Stimulated activated CD4-positive, alpha-beta T cell treated with anti-CD3 and anti-CD28 coated beads, Interleukin-15, amount 100 ng/mL, for 1 hour (primary cell): ENCODE results near the gene DUSP19.

ENCODE experiments used
- DNase-seq, 2 donors: peaks; one replicate each; pipeline ENCODE4 v3.0.0-alpha.2; 2020; ENCODE audit warnings: low read depth in 1 of 2, low spot score in 1 of 2

DUSP19 gene

DNA sequence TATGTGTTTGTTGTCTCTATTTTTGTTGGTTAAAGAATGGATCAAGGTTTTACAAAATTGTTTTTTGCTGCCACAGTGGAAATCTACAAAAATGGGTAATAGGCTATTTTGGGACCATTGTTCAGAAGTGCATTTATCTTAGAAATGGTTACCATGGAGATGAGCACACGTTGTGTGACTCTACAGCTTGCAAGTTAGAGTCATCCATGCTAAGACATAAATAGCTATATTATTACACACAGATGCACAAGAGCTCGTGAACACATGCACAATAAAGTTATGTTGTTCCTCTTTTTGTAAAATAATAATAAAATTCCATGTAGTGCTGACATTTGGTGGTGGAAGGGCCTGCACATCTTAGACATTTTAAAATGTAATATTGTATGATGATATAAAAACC is 15.5 kb upstream of the DUSP19 start:
- DNase-seq = no peak

DNA sequence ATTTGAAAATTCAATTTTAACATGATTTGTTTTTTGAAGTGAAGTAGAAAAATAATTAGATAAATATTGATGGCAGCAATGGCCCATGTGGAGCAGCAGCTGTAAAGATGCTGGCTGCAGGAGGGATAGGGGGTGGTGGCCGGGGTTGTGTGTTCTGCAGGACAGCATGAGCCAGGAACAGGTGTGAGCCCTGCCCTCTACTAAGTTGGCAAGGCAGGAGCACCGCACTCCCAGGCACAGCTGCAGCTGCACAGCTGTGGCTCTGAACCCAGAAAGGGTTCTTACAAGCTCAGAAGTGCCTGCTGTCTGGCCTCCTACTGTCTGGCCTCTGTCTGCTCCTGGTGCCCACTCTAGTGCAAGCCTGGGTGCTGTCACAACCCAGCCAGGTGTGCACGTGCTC is 10.0 kb upstream of the DUSP19 start:
- DNase-seq = no peak

DNA sequence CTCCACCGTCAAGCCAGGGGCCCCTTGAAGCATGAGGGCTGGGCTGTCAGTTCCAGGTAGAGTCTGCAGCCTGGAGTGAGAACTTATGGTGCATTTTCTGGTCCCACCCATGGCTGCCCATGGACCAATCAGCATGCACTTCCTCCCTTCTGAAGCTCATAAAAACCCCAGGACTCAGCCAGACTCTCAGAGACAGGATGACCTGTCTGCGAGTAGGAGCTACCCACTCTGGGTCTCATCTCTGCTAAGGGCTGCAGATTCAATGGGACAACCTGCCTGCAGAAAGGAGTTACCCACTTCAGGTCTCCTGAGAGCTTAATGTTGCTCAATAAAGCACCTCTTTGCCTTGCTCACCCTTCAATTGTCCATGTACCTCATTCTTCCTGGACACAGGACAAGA is 9.4 kb upstream of the DUSP19 start:
- no peak for DNase-seq

DNA sequence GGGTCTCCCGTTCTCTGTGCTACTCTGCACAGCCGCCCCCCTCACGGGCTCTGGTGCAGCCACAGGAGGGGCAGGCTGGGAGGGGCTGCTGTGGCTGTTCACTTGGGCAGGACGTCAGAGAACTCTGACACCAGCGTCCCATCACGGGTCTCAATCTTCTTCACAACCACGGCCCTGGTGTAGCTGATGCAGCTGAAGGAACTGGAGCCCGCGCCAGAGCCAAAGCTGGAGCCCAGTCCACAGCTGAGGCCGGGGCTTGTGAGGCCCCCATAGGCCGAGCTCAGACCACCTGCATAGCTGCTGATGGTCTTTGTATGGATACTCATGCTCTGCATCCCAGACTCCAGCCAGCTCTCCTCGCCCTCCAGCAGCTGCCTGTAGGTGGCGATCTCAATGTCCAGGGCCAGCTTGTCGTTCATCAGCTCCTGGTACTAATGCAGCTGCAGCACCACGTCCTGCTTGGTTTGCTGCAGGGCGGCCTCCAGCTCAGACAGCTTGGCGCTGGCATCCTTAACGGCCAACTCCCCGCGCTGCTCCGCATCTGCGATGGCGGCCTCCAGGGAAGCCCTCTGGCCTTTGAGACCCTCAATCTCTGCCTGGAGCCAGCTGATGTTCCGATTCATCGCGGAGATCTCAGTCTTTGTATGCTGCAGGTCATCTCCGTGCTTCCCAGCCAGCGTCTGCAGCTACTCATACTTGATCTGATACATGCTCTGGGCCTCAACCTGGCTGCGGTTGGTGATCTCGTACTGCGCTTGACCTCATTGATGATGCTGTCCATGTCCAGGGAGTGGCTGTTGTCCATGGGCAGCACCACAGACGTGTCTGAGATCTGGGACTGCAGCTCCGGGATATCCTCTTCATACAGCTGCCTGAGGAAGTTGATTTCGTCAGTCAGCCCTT is 7.4 kb upstream of the DUSP19 start:
- no peak for DNase-seq

DNA sequence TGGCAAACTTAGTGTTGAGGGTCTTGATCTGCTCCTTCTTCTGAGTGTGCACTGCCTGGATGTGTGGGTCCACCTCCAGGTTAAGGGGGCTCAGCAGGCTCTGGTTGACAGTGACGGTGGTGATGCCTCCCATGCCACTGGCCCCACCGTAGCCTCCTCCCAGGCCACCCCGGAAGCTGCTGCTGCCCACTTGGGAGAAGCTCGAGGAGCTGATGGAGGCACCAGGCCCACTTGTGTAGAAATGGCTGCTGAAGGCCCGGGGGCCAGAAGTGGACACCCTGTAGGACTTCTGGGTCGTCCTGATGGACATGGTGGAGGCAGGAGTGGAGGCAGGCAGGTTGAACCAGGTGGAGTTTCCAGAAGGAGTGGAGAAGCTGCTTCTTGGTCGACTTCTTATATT is 6.4 kb upstream of the DUSP19 start:
- no peak for DNase-seq

DNA sequence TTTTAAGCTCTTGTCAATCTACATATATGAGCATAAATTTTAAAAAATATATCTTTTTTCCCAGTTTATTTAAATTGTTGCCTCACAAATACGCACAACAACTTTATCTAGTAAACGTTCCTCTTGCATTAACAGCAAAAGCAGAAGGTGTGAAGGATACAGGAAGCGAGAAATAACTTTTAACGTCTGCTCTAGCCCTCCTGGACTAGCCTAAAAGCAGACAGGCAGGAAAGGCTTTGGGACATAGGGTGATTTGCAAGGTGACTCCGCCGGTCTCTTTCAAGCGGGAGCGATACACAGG is 434 bp upstream of the DUSP19 start:
- DNase-seq = no peak

DNA sequence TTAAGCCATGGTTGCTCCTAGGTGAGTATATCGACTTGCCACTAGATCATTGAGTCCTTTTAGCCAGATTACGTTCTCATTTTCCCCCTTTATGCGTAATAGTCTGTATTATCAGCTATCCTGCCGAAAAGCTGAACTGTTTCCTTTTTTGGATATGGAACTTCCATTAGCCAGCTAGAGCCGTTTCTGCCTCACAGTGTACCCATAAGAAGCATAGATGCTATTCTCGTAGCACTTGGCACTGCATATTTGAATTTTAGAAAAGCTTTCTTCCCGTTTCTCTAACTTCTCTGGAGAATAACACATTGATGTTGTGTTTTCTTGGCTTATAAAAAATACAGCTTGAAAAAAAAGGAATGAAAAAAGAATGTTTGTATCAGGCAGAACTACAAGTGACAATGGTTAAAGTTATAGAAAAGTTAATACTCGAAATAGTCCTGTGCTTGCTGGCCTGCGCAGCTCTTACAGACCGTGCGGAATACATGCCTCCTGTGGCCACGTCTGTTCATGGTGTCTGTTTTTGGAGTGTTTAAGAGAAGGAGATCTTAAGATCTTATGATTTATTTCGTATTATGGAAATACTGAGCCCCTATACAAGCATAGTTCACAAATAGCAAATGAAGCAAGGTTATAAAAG is 710 bp downstream of the DUSP19 start:
- no peak for DNase-seq

DNA sequence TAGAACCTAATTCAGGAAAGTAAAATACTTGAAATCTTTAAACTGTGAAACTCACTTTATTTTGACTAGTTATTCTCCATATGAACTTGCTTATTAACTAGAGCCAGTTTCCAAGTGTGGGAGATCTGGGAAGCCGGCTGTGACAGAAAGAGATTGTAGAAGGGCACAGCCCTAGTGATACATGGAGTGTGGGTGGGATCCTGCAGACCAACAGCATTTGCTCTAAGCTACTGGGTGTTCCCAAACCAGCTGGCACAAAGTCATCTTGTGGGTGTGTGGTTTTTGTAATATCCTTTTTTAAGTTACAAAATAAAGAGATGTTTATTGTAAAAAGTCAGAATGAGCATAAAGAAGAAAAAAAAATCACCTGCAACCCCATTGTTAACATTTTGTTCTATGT is 3.4 kb downstream of the DUSP19 start:
- DNase-seq = no peak

DNA sequence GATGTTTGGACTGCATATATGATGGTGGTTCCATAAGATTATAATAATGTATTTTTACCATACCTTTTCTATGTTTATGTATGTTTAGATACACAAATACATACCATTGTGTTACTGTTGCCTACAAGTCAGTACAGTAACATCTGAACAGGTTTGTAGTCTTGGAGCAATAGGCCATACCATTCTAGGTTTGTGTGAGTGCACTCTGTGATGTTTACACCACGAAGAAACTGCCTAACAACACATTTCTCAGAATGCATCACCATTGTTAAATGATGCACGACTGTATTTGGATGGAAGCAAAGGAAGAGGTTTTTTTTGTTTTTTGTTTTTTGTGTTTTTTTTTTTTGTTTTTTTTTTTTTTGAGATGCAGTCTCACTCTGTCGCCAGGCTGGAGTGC is 9.5 kb downstream of the DUSP19 start:
- DNase-seq = no peak

DNA sequence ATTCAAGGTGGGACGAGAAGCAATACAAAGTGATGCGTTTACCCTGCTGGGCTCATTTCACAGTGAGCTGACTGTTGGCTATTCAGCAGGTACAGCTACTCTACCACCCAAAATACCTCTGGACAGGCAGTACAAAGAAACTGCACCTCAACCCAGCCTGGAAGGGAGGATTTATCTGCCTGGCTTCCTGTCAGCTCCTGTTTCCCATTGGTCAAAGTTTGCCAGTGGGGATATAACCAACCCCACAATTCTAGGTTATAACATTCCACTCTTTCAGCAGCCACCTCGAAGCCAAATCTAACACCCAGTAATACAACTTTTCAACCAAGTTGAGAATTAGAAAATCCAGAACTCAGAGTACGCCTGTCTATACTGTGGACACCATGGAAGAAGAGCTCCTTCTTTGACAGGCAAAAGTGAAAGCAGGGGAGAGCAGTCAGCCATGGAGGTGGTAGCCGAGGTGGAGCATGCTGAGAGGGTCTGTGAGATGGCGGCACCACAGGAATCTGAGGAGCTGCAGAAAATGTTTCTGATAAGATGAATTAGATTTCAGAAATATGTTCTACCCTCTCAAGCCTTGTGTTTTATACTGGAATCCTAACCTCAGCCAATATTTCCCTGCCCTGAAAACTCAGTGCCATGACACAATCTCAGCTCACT is 10.8 kb downstream of the DUSP19 start:
- DNase-seq = no peak

DNA sequence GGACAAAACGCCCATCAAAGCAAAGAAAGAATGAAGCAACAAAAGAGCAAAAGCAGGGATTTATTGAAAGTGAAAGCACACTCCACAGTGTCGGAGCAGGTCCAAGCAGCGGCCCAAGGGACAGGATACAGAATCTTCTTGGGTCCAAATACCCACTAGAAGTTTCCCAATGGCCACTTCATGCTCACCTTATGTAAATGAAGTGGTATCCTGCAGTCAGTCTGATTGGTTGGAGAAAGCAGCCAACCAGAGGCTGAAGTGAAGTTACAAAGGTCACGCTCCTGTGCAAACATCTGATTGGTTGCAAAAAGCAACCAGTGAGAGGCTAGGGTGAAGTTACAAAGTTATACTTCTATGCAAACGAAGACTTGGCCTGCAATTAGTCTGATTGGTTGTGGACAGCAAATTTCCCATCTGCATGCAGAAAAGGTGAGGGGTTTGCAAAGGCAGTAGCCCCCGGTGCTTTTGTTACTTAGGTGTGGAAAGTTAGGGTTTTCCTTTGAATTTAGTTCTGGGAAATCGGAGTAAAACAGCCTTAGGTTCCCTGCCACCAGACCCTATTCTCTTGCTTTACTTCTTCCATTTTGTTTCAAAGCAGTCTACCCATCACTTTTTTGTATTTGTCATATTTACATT is 12.9 kb downstream of the DUSP19 start:
- DNase-seq = no peak

DNA sequence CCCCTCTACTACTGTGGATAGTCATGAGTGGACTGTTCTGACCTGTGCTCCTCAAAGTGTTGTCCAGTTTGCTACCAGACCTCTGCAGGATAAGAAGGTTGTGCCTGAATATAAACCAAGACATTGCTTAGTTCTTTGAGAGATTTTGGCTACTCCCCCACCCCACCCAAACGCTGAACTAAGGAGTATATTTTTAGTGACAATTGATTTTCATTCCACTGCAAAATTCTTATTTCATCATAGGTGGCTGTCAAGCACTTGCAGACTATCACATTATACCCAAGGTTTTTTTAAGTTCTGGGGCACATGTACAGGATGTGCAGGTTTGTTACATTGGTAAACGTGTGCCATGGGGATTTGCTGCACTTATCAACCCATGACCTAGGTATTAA is 13.4 kb downstream of the DUSP19 start:
- no peak for DNase-seq

DNA sequence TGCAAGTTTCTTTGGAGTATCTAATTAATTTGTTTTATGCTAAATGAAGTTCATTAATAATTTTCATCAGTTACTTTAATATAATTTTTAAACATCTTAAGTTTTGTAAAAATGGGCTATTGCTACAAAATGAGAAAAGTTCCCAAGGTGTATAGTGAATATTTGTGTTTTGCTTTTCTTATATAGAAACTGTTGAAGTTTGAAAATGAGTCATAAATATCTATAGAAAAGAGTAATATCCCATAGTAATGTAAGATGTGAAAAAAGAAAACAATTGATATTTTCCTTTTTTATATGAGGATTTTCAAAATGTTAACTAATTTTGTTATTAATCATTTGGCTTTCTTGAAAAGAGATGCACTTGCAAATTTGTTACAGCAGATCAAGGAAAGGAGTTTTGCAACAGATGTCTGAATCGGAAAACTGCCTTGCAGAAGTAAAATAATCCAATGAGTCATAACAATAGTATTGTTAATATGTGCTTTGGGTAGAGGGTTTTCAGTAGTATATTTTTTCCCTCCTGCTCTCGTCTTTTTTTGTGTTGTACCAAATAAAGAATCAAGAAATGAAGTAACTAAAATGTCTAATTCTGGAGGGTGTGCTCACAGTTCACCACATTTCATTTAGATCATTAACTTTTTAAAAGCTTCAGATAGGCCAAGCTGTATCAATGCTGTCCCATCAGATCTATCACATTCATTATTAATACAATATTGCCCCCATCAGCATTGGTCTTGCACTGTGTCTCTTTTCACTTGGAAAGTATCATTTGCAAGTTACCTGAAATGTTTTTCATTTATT is 15.5 kb downstream of the DUSP19 start:
- no peak for DNase-seq

DNA sequence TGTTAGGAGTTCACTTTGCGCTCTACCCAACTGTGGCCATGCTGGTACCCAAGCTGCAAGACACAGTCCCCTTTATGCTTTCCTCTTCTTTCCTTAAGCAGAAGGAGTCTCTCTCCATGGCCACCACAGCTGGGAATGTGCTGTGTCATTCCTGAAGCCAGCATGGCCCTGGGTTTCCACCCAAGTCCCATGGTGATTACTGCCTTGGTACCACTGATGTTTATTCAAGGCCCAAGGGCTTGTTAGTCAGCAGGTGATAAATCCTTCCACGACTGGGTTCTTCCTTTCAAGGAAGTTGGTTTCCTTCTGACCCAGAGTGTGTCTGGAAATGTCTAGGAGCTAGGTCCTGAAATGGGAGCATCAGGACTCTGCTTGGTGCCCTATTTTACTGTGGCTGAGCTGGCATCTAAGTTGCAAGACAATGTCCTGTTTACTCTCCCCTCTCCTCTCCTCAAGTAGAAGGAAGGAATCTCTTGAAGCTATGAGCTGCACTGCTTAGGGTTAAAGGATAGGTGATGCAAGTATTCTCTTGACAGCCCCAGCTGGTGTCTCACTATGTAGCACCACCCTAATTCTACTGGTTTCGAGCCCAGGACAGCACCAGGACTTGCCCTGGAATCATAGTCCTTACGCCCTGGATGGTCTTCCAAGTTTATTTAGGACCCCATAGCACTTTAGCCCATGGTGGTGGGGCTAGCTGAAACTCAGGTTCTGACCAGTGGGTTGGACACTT is 27.0 kb downstream of the DUSP19 start:
- no peak for DNase-seq

DNA sequence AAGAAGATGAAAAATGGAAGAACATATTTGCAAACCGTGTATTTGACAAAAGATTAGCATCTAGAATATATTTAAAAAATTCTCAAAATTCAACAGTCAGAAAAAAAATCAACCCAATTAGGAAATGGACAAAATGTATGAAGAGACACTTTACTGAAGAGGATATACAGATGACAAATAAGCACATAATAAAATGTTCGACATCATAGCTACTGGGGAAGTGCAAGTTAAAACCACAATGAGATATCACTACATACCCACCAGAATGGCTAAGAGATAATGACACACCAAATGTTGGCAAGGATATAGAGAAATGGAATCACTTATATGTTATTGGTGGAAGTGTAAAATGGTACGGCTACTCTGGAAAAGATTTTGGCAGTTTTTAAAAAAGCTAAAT is 34.0 kb downstream of the DUSP19 start:
- no peak for DNase-seq

DNA sequence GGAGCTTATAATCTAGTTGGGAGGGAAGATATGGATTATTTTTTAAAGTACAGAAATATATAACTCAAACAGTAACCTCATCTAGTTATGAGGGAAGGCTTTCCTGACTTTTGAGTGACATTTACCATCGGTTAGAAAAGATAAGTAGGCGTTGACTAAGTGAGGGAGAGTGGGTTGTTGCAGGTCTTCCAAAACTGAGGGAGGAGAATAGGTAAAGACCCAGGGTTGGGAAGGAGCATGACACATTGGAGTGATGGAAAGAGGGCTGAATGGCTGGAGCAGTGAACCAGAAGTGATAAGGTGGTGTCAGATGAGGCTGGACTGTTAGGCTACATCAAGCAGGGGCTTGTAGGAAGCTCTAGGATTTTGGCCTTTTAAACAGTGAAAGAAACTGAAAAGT is 35.1 kb downstream of the DUSP19 start:
- no peak for DNase-seq

DNA sequence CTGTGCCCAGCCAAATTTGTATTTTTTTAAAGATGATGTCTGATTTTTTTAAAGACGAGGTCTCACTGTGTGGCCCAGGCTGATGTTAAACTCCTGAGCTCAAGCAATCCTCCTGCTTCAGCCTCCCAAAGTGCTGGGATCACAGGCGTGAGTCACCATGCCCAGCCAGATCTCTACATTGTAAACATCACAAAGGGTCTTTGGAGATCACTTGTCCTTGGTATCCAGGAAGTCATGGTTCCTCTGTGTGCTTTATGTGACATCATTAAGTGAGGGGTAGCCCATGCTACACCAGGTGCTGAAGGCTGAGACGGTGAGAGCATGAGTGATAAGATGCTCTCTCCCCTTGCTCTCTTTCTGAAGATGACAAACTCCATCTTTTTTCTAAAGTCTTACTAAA is 38.7 kb downstream of the DUSP19 start:
- no peak for DNase-seq

DNA sequence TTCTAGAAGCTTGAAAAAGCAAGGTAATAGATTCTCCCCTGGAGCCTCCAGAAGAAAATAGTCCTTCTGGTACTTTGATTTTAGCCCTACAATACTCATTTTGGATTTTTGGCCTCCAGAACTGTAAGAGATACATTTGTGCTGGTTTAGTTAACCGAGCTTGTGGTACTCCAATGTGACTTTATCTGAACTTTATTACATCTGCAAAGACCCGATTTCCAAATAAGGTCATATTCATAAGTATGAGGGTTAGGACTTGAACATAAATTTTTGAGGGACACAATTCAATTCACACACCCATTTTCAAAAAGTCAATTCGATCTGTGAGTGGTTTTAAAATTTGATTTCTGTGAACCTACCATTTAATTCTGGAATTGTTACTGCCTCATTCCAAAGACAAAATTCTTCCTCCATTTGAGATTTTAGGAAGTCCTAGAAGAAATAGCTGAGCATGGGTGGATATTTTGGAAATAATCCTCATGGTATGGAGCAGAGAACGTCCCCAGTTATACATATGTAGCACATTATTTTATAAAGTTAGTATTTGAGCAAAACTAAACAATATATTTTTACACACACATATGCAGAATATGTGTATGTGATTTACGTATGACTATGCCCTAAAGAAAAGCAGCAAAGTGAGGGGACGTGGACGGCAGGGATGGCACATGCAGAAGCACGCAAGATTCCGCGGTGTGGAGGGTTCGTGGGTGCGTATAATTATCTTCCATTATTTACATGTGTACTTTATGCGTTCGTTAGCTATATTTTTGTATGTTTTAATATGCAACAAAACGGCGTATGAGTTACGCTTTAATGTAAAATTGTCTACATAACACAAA is 44.8 kb downstream of the DUSP19 start:
- DNase-seq = no peak

DNA sequence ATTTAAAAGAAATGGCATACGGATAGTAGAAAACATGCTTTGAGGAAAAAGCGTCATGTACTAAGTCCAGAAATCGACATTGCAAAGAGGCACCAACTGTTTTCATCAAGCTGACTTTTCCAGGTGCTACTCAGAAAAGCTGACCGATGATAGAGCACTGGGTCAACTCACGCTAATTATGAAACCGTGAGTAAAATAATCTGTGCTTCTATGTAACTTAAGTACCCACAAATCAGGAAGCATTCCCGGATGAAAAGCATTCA is 45.3 kb downstream of the DUSP19 start:
- DNase-seq = no peak
